ENCODE data around the gene CHST11. TPM values are rescaled to one million over a fixed set of nuclear protein-coding genes. Genes with fewer than 3 reads are reported as not detected.
A peak's percentile ranks its signal among the peaks of the same experiment; 100 is the strongest.

Gene CHST11
- polyA plus RNA-seq, 4 donors, result 6.6 to 8.7 (median 7.2) TPM

DNA sequence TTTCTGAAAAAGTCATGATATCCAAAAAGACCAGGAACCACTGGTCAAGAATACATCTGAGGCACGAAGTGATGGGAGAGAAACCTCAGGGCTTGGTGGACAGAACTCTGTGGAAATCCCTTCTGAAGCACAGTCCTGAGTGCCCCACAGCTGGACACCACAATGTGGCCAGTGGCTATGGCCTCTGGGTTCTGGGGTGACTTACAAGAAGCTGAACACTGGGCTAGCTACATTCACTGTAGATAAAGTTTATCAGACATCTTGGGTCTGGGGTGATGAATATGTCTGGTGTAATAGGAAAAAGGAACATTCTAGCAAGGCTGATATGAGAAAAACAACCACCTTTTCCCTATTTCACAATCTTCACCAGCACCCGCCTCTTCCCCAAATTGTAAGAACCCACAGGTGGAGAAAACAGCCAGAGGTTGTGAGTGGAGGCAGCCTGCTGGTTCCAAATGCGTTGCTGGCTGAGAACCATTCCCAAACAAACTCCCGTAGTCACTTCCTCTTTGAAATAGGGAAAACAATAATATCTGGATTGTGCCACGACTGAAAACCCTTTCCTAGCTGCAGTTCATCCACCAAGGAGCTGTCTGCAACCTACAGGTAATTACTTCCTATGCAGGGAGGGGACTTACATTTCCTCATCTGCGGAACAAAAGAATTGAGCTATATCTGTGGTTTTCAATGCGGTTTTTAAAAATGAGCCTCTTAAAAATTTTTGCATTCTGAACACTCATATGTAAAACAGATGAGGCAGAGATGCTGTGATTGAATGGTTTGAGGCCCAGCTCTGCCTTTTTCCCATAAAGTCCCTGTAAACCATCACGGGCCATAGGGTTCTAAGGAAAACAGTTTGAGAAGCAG is 307.7 kb downstream of the CHST11 start:
- no peak for DNase-seq (ENCODE audit: low read depth in 4 of 4, low spot score in 2 of 4)

DNA sequence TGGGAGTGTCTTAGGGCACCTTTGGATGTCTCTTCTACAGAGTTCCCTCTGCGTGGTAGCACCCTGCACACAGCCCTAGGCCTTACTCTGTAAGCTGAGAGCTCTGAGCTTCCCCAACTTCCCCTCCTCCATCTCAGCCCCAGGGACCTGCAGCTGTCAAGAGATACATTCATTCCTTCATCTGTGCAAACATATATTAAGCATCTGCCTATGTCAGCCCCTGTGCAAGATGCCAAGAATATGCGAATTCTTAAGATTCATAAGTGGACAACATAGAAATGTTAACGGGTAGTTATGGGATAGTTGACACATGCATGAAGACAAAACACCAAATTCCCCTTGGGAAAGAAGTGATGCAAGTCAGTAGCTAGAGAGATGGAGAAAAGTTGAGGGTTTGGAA is 310.5 kb downstream of the CHST11 start:
- no peak for DNase-seq (ENCODE audit: low read depth in 4 of 4, low spot score in 2 of 4)

DNA sequence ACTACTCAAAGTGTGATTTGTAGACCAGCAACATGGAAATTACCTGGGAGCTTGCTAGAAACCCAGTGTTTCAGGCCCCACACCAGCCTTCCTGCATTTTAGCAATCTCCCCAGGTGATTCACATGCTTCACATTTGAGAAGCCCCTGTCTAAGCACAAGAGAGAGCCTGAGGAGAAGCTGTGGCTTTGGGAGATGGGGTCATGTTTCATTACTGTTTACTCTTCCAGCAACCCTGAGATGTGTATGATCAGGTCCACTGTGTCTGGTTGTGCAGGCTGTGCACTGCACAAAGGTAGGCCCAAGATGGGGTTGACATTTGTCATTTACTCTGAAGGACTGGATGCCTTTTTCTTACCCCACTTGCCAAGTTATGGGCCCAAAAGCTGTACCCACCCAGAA is 311.3 kb downstream of the CHST11 start:
- no peak for DNase-seq (ENCODE audit: low read depth in 4 of 4, low spot score in 2 of 4)

DNA sequence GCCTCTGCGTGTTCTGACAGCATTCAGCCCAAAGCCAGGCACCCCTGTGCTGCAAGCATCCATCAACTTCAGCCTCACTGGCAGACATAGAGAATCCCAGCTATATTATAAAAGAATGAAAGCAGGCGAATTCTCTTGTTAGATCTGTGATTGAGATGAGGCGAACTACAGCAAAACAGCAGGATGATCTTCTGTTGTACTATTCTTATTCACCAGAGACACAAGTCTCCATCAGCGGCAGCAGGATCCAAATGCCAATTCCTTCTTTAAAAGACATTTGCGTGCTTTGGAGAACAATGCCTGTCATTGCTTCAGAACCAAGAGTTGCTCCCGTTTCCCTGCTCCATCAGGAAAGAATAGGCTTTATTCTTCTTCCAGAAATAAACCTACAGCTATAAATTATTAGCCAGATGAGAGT is 312.4 kb downstream of the CHST11 start:
- DNase-seq (ENCODE audit: low read depth in 4 of 4, low spot score in 2 of 4), result no peak

DNA sequence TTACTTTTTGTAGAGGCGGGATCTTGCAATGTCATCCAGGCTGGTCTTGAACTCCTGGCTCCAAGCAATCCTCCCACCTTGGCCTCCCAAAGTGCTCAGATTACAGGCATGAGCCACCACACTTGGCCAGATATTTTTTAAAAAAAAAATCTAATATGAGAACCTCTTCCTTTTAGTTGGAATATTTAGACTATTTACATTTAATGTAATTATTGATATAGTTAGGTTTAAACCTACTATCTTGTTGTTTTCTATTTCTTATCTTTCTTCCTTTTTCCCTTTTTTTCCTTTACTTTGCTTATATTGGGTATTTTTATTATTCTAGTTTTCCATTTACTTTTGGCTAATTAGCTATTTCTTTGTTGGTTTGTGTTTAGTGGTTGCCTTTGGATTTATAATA is 315.6 kb downstream of the CHST11 start:
- DNase-seq (ENCODE audit: low read depth in 4 of 4, low spot score in 2 of 4), result no peak

DNA sequence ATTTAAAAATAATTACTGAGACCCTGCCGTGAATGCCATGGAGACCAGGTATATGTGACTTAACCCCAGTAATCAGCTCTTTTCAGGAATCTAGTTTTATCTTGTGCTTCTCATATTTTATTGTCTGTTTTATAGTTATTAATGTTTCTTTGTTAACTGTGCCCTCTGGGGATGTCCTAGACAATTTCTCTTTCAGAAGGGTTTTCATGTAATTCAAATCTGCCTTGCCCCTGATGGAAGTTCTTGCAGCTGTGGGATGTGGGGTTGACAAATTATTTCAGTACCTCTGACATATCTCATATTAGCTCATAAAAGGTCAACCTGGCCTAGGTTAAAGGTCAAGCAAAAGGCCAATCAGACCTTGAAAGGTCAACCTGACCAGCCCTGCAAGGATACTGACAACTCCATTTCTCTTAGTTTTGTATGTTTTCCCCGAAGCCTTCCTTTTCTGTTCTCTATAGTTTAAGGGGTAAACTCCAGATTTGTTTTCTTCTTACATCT is 319.0 kb downstream of the CHST11 start:
- DNase-seq (ENCODE audit: low read depth in 4 of 4, low spot score in 2 of 4), result no peak

DNA sequence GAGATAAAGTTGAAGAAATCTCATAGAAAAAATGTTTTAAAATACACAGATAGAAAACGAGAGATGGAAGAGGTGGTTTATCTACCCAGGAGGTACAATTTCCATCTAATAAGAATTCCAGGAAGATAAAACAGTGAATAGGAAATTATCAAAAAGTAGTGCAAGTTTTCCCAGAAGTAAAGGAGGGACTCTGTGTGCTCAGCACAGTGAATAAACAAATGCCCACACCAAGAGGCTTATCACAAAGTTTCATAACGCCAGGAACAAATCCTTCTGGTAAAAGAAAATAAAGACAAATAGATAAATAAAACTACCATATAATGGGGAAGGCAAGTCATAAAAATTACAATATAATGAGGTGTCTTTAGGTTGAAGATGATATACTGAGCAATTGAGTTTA is 322.4 kb downstream of the CHST11 start:
- DNase-seq (ENCODE audit: low read depth in 4 of 4, low spot score in 2 of 4), result no peak

DNA sequence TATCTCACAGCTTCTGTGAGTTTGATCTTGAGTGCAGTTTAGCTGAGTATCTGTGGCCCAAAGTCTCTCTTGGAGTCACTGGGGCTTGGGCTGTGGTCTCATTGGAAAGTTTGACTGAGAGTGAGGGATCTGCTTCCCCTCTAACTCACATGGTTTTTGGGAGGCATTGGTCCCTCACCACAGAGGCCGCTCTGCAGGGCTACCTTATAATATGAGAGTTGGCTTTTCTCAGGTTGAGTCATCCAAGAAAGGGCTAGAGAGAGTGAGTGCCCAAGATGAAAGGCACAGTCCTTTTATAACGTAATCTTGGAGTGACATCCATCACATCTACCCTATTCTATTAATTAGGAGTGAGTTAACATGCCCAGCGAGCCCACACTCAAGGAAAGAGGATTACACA is 325.5 kb downstream of the CHST11 start:
- DNase-seq (ENCODE audit: low read depth in 4 of 4, low spot score in 2 of 4), result no peak

DNA sequence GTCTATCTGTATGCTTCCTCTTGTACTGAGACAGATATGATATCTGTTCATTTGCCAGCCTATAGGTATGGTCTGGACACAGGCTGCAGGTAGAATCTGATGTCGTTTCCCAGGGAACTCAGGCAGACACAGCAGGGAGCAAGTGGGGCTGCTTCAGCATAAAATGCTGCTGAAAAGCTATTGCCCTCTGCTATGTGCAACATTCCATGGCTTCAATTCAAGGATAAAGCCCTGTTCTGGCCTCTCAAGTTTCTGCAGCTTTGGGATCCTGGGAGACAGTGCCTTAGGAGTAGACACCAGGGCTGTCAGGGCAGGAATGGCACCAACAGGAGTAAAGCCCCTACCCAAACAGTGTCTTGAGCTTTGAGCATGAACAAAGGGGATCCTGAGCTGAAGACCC is 327.8 kb downstream of the CHST11 start:
- no peak for DNase-seq (ENCODE audit: low read depth in 4 of 4, low spot score in 2 of 4)

DNA sequence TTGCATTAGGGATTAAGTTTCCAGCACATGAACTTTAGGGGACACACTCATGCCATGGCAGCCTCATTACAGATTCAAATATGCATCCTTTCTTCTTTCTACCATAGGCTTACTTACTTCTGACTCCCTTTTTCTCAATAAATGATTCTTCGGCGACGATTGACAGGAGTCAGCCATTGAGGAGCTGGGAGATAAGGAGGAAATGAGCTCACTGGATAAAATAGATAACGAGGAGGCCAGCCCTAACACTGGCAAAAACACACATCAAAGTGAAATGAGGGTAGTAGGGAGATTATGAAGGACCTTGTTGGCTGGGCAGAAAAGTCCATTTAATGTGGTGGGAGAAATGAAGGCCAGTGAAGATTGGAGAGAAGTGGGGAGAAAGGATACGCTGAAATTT is 329.1 kb downstream of the CHST11 start:
- DNase-seq (ENCODE audit: low read depth in 4 of 4, low spot score in 2 of 4), result no peak

DNA sequence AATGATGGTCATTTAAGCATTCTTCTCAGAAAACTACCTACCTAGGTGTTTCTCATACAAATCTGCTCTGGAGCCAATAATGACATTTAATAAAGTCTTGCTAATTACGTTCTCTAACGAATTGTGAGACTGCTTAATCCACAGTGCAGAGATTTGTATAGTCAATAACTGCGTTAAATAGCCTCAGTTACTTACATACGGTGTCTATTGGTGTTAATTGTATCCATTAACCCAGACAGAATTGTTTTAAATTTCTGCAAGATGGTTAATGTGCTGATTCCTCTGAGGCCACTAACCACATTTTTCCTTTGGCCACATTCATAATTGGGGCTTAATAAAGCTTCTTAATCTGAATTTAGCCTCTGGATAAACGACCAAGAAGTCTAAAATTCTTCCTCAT is 329.6 kb downstream of the CHST11 start:
- no peak for DNase-seq (ENCODE audit: low read depth in 4 of 4, low spot score in 2 of 4)

DNA sequence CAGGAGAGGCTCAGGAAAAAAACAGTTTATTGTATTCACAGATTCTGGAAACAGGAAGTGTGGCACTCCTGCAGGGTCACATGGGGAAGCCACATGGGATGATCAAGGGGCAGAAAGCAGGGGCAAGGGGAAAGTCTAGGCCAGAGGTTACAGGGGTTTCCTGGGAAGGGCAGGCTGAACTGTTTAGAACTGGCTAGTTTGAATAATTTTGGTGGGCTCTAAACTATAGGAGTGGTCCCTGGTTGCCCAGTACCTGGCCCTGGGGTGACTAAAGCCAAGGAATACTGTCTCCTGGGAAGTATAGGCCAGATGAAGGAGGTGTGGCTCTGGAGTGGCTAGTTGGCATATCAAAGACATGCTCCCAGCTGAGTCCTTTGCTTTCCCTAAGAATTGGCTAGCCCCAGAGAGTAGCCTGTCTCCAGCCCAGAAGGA is 332.1 kb downstream of the CHST11 start:
- DNase-seq (ENCODE audit: low read depth in 4 of 4, low spot score in 2 of 4), result no peak

DNA sequence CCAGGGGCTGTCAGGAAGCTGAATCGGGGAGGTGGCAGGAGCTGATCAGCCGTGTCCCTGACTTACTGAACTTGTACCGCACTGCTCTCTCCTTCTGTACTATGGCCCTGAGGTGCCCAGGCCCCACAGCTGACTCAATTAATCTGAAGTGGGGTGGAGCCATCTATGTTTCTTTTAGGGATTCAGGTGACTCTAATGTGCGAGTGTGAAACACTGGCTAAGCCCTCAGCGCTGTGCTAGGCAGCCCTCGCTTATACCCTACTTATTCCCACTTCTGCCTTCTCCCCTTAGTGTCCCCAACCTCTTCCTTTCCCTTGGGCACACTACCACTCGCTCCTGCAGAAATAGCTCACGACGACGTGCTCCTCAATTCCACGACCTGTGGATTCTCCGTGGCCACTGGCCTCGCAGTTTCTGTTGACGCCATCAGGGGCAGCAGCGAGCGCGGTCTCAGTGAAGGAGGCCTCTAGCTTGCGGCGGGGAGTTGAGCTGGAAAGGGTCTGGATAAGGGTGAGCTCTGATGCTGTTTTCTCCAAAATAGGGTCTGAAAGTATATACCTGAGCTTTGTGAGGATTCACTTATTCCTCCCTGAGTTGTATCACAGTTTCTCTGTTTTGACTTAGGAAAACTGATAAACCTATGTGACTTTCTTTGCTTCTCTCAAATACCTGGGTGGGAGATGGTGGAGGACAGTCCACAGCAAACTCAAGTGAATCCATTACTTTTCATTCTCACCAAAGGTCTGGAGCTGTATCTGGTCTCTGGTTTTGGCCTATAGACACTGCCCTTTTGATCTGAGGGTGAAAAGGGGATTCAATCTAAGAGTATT is 333.8 kb downstream of the CHST11 start:
- DNase-seq (ENCODE audit: low read depth in 4 of 4, low spot score in 2 of 4), result peak in 3 of 4 donors; percentile 10 to 27 (median 11)

DNA sequence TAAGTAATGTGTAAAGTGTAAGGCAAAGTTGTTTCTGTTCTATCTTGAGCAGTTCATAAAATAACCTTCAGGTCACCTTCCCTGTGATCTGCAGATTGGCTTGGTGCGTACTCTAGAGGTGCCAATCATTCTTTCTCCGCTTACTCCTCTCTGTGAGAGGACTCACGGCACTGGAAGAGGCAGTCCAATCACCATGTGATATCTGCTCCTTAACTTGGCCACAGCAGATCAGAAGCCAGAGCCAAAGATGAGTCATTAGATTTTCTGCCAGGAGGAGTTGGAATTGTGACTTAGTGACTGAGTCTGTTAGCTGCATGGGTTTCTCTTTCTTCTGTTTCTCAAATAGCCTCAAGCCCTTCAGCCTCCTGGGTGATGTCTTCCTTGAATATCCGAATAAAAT is 335.8 kb downstream of the CHST11 start:
- no peak for DNase-seq (ENCODE audit: low read depth in 4 of 4, low spot score in 2 of 4)

DNA sequence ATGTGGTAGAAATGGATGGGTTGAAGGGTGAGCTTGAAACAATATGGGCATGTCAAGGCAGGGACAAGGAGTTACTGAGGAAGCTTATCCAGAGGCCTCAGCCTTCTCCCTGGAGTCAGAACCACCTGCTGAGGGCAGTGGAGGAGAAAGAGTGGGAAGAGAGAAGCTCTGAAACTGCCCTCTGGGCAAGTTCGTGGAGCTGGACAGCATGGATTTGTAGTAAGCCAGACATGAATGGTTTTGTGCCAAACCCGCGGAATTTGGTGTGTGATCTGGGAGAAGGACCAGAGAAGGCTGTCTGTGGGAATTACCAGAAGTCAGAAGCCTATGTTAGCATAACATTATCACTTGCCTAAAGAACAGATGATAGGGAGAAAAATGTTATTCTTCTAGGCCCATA is 336.5 kb downstream of the CHST11 start:
- no peak for DNase-seq (ENCODE audit: low read depth in 4 of 4, low spot score in 2 of 4)

DNA sequence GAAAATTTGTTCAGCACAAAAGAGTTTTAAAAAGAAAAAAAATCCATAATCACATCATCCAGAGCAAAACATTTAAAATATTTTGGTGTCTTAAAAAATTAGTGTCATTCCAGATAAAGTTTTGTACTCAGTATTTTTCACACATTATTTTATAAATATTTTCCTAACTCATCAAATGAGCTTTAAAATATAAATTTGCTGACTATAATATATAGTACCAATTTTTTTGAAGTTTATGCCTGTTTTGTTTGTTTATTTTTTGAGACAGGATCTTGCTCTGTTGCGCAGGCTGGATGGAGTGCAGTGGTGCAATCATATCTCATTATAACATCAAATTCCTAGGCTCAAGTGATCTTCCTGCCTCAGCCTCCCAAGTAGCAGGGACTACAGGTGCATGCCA is 337.2 kb downstream of the CHST11 start:
- DNase-seq (ENCODE audit: low read depth in 4 of 4, low spot score in 2 of 4), result no peak

DNA sequence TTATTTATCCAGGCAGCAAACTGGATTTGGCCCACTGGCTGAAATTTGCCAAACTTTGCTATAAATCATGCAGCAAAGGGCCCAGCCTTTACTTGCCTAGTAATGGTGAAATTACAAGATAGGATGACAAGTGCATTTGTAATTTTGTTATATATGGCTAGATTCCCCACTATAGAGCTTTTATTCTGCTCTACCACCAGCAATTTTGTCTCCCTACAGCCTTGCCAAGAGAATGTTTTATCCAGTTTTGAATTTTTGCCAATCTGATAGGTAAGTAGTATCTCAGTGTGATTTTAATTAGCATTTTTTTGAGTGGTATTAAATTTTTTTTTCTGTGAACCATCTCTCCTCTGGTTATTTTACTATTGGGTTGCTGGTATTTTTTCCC is 339.7 kb downstream of the CHST11 start:
- DNase-seq (ENCODE audit: low read depth in 4 of 4, low spot score in 2 of 4), result no peak

DNA sequence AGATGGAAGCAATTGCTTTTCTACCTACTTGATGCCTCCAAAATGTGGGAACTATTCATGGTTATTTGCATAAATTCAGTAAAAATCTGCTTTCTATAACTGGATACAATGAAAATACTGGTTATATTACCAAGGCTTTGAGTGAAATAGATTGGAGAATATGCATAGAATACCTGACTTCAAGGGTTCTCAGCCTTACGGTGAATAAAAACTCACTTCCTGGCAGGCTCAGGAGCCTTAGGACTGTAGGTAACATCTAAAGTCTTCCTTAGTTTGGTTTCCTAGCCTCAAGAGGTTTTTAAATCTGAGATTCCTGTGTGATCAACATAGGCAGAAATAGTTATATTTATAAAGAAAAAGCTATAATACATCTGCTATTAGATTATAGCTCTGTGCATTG is 342.7 kb downstream of the CHST11 start:
- DNase-seq (ENCODE audit: low read depth in 4 of 4, low spot score in 2 of 4), result no peak

DNA sequence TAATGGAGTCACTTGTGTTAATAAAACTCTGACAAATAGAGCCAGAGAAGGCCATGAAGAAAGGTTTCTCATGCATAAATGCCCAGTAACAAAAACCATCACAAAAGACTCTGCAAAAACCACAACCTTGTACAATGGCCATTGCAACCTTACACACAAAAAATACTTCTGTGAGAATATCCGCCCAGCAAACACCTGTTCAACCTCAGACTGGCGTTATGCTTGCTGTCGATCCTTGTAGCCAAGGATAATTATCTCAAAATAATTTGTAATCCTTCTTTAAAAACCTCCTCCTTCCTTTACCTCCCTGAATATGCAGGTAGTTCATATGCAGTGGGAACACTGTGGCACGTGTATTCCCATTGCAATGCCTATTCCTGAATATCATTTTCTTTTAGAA is 344.3 kb downstream of the CHST11 start:
- no peak for DNase-seq (ENCODE audit: low read depth in 4 of 4, low spot score in 2 of 4)

DNA sequence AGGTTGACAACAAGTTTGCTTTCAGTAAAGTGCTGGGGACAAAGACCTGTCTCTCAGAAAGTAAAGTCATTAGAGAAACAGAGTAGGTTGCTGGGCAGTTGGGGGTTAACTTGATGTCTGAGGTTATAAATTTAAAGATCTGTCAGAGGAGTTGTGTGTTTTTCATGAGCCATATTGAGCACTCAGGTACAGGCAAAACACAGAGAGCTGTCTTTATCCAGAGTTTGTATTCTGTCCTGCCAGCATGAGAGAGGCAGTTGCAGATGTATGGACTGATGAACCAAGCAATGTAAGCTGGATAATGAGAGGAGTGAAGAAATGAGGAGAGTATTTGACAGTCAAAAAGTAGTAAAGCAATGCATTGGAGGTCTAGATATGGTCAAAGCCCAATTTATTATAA is 344.7 kb downstream of the CHST11 start:
- no peak for DNase-seq (ENCODE audit: low read depth in 4 of 4, low spot score in 2 of 4)

DNA sequence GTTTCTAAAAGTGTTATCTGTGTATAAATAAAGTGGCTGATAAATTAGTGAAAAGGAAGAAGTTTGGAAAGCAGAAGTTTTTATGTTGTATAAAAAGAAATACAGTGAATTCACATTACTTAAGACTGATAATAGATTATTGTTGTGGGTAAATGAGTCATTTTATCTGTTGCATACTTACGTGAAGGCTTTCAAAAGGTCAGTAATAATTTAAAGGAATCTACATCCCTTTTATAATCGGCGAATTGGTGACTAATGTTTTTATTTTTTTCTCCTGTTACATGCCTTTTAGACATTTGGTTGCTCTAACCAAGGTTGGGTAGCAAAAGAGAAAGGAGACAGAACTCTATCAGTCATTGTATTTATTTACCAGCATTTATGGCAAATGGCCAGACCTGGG is 345.5 kb downstream of the CHST11 start:
- DNase-seq (ENCODE audit: low read depth in 4 of 4, low spot score in 2 of 4), result no peak

DNA sequence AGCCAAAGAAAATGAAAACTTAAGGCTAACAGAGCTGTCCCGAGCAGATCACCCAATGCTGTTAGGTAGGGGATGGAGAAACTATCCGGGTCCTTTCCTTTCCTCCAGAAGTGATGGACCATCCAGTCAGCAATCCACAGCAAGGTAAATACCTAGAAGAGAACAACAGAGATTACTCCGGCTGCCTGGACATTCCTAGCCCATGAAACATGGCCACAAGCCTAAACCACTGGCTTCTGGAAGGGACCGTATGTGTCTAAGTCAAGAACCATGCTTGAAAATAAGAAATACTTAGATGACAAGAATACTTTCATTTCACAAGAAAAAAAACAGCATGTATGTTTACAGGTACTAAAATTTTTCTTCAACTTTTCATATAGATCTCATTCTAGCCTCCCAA is 348.4 kb downstream of the CHST11 start:
- DNase-seq (ENCODE audit: low read depth in 4 of 4, low spot score in 2 of 4), result no peak

Data from left renal cortex interstitium (tissue), 4 donors.